HG03354 (cell line): Measurements from ENCODE around the gene LRRC4.
A peak's percentile ranks its signal among the peaks of the same experiment; 100 is the strongest.

Experiments
- ATAC-seq: cut with Tn5 transposase; IDR thresholded peaks from one replicate; pipeline ENCODE4 v1.9.1; 2021; ENCODE audit warnings: mild to moderate bottlenecking; ENCODE audit not compliant: unreplicated experiment, poor library complexity, severe bottlenecking

LRRC4 gene

GRCh38 chr7:128030654-128031611, at the start of gene LRRC4:
Gene LRRC4, minus strand, starts transcription at chr7:128031437. Its CDS starts 797 bp downstream, at chr7:128030640.
- ATAC-seq, result peak; percentile 44

- no peak for ATAC-seq
These were observed 48.9 kb upstream of the LRRC4 start for GRCh38 chr7:128080169-128080568.

- ATAC-seq, result no peak
These were observed 47.1 kb upstream of the LRRC4 start for GRCh38 chr7:128078309-128078708.

GRCh38 chr7:128076796-128077271, 45.6 kb upstream of the LRRC4 start:
- ATAC-seq, result no peak

- ATAC-seq, result no peak
These were observed 45.1 kb upstream of the LRRC4 start for GRCh38 chr7:128076196-128076795.

- no peak for ATAC-seq
These were observed 44.2 kb upstream of the LRRC4 start for GRCh38 chr7:128075242-128076095.

- no peak for ATAC-seq
These were observed 43.5 kb upstream of the LRRC4 start for GRCh38 chr7:128074736-128075135.

GRCh38 chr7:128074336-128074735, 43.1 kb upstream of the LRRC4 start:
- no peak for ATAC-seq

- ATAC-seq, result no peak
These were observed 42.6 kb upstream of the LRRC4 start for GRCh38 chr7:128073671-128074310.

- no peak for ATAC-seq
These were observed 40.6 kb upstream of the LRRC4 start for GRCh38 chr7:128071801-128072200.

GRCh38 chr7:128071376-128071775, 40.1 kb upstream of the LRRC4 start:
- no peak for ATAC-seq

- no peak for ATAC-seq
These were observed 38.4 kb upstream of the LRRC4 start for GRCh38 chr7:128069373-128070364.

- no peak for ATAC-seq
These were observed 37.5 kb upstream of the LRRC4 start for GRCh38 chr7:128068785-128069184.

- ATAC-seq, result no peak
These were observed 36.7 kb upstream of the LRRC4 start for GRCh38 chr7:128067983-128068382.

- no peak for ATAC-seq
These were observed 35.6 kb upstream of the LRRC4 start for GRCh38 chr7:128066858-128067257.

- ATAC-seq, result no peak
These were observed 35.2 kb upstream of the LRRC4 start for GRCh38 chr7:128066395-128066794.

- no peak for ATAC-seq
These were observed 34.6 kb upstream of the LRRC4 start for GRCh38 chr7:128065872-128066271.

GRCh38 chr7:128063088-128063487, 31.9 kb upstream of the LRRC4 start:
- ATAC-seq, result no peak
